GM12873 (cell line): ENCODE data around the gene RASGRF1.

Experiments
- TF ChIP-seq, protein P1 (sequence below): IDR thresholded peaks from 2 replicates; pipeline ENCODE4 v1.5.1; 2012; ENCODE audit warnings: low read depth, mild to moderate bottlenecking, moderate library complexity, low read length, control low read depth; ENCODE audit not compliant: insufficient read depth; ENCODE audit errors: missing control alignments

The RASGRF1 gene

DNA sequence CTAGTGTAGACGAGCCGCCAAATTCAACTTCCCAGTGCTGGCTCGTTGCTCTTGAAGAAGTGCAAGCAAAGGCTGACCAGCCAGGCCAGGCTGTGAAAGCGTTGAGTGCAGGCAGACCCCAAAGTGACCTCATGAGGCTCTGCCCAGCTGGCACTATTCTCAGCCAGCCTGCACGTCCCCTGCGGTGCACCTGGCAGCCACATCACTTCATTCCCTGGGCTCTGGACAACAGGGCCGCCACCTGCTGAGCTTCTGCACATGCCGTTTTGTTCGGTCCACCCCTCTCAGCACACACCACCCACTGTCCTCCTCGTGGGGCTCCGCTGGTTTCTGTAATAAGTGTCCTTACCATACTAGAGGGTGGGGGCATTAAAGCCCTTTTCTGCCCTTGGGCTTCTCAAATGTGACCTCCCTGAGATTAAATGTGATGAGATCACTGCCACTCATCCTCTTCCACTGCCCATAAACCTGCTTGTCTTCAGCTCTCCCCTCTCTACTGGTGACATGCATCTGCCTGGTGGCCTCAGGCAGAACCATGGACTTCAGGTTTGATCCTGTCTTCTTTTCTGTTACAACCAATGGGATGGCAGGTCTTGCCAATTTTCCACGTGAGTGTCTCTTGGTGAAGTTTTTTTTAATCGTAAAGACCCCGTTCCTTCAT, 6.1 kb downstream of the RASGRF1 start:
- TF ChIP-seq, protein P1, sequence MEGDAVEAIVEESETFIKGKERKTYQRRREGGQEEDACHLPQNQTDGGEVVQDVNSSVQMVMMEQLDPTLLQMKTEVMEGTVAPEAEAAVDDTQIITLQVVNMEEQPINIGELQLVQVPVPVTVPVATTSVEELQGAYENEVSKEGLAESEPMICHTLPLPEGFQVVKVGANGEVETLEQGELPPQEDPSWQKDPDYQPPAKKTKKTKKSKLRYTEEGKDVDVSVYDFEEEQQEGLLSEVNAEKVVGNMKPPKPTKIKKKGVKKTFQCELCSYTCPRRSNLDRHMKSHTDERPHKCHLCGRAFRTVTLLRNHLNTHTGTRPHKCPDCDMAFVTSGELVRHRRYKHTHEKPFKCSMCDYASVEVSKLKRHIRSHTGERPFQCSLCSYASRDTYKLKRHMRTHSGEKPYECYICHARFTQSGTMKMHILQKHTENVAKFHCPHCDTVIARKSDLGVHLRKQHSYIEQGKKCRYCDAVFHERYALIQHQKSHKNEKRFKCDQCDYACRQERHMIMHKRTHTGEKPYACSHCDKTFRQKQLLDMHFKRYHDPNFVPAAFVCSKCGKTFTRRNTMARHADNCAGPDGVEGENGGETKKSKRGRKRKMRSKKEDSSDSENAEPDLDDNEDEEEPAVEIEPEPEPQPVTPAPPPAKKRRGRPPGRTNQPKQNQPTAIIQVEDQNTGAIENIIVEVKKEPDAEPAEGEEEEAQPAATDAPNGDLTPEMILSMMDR: no peak

DNA sequence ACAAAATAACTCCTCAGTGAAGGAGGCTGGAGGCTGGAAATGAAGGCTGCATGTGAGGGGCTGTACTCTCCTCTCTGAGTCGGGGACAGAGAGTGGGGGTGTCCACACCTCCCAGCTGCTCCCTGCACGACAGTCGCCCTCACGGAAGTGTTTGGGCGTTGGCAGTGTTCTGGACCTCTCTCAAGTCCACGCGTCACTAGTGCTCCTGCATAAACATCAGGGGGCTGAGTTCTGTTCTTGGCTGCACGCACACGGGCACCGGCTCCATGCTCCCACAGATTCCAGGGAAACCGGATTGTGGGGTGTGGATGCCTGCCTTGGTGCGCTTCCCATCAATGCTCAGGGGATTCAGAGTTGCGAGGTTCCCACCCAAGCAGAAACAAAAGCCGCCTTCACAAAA, 7.4 kb downstream of the RASGRF1 start:
- TF ChIP-seq, protein P1: no peak

DNA sequence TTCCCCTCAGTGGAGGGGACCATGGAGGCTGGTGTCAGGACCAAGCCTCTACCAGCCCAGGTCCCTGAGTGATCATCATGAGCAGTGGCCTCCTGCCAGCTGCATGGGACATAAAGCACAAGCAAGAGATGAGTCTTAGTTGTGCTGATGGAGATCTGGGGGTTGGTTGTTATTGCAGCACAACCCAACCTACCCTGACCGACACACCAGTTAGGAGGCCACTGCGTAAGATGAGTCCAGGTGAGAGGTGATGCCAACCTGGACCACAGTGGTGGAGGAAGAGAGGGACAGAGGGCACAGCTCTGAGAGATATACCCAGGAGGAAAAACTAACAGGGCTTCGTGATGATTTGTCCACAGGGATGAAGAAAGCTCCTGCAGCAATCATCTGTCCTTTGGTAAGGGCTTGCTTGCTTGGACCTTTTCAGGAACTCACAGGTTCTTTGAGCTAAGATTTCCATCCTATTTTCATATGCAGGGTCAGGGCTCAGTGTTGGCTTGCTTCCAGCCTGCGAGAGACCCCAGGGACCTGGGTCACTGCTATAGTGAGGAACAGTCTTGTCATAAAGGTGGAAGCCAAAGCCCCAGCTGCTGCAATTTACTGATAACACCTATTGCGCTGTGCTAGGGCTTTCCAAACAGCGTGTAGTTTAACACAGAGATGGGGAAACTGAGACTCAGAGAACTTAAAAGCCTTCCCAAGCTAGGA, 8.1 kb downstream of the RASGRF1 start:
- TF ChIP-seq, protein P1: no peak

DNA sequence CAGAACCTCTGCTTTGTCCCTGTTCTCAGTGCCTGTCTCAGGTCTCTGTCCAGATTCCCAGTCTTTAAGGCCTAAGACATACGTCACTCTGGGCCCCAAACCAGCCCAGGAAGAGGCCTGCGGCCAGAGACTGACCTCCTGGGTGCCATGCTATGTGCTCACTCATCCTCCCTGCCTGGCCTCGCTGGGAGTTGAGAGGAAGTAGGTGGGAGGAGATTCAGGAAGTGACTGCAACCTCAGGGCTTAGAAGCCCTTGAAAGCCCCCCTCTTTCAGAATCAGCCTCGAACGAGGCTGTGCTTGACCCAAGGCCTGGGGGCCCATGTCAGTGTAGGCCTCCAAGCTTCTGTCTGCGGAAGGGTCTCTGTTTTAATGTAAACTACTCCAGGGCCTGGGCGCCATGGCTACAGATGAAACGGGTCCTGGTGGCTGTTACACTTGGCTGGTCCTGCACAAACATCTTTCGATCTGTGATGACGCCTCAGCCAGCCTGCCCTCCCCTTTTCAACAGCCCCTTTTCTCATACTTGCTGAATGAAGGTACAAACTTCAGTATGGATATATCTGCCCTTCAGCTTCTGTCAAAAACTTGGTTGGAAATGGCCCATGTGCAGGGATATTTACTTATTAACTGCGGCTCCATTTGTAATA, 11.7 kb downstream of the RASGRF1 start:
- TF ChIP-seq, protein P1: no peak

DNA sequence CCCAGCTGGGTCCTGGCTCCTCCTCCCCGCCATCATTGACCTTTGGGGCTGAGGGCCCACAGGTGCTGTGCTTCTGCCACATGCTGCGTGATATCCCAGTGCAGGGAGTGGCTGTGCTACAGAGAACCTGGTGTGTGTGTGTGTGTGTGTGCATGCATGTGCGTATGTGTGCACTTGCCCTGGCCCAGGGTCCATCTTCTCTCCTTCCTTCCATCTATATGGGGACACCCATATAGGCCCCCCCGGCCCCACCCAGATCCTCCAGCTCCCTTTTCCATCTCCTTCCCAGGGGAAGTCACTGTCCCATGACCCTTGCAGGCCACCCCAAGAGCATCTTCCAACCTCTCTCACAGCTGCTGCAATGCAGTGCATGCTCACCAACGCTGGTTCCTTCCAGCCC, 12.6 kb downstream of the RASGRF1 start:
- TF ChIP-seq, protein P1: no peak

DNA sequence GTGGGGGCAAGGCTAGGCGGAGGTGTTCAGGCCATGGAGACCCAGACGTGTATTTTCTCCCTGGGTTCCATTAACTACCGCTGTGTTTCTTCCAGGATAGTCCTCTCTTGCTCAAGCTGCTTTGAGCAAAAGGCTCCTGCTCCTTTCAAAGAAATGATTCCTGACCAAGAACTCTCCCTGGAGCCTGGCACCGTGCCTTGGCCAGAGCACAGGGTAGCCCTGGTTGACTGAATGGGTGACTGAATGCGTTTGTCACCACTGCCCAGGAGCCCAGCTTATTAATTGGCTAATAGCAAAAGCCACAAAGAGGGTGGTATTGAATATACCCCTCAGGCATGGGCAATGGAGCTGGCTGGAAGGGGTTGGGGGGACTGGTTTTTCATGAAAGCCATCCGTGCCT, 13.9 kb downstream of the RASGRF1 start:
- TF ChIP-seq, protein P1: no peak

DNA sequence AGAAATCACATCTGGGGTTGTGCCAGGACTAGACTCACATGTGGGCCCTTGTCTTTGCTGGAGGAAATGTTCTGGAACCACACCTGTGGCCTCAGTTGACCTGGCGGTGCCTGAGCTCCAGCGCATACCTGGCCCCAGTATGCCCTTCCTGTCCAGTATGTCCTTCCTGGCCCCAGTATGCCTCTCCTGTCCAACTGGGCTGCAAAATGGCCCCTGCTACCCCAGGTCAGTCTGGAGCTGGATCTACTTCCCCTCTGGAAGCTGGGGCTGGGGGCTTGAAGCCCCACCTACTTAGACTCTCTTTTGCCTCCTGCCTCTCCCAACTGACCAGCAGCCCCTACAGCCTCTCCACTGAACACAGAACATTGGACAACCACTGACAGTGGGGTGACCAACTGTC, 15.3 kb downstream of the RASGRF1 start:
- TF ChIP-seq, protein P1: no peak
